Coronary artery (tissue), 2 donors: Measurements from ENCODE around the gene GMCL2.

Experiments
- DNase-seq: peaks from one replicate; pipeline ENCODE4 v3.0.0-alpha.2; 2017; ENCODE audit warnings: low spot score
- H3K27ac ChIP-seq, 2 donors: fragments of 200-600 bp; sonication (generic); one replicate each; pipeline ENCODE4 v1.5.1; 2016 to 2019
- H3K4me3 ChIP-seq: fragments of 200-600 bp; sonication (generic); 2 replicates; pipeline ENCODE4 v1.5.1; 2016; ENCODE audit warnings: mild to moderate bottlenecking, moderate library complexity
- CTCF ChIP-seq: fragments of 200-600 bp; sonication (generic); IDR thresholded peaks from one replicate; pipeline ENCODE4 v1.5.1; 2019; ENCODE audit warnings: antibody characterized with exemption

The GMCL2 gene

DNA sequence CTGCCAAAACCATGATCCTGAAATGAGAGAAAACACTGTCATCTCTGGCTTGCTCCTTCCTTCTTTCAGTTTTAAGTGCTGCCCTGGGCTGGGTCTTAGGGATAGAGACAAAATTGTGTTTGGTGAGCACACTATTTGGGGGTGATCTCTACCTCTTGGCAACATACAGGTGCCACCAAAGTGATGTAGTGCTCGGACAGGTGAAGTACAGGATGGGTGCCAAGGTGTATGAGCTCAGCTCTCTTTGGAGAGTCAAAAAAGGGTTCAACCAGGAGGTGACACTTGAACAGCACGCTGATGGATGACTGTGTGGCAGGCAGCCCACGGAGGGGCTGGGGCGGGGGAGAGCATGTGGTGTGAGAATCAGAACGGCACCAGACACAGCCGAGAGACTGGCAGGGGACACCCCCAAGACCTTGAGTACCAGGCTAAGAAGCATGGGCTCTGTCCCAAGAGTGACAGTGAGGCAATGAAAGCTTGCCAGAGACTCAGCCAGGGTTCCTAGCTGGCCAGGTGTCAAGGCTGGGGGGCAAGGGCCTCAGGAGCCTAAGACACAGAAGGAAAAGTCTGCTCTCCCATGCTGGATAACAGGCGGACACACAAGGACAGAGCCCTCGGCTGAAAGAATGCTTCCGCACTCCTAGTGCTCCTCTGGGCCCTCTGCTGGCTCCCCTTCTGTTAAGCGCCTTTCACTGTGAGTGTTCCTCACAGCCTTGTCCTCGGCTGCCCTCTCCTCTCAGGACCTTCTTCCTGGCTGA is 36.0 kb downstream of the GMCL2 start:
- H3K27ac ChIP-seq: no peak overlapping the region
- no peak for TF ChIP-seq CTCF
- no peak for DNase-seq
- H3K4me3 ChIP-seq: no peak overlapping the region

GRCh38 chr5:178149199-178149932 is 37.8 kb downstream of the GMCL2 start:
- no peak for DNase-seq
- TF ChIP-seq CTCF: no peak
- no peak overlapping the region for H3K4me3 ChIP-seq
- H3K27ac ChIP-seq: no peak overlapping the region

DNA sequence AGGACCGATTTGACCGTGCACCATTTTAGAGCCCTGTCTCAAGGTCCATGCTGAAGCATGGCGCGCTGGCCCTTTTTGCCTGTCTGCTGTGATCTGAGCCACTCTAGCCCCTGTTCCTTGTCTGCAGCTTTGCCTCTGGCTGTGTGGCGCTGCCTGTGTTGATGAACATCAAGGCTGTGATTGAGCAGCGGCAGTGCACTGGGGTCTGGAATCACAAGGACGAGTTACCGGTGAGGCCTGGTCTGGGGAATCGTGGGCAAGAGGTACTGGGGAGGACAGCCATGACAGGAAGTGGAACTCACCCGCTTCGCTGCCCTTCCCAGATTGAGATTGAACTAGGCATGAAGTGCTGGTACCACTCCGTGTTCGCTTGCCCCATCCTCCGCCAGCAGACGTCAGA is 39.8 kb downstream of the GMCL2 start:
- TF ChIP-seq CTCF: no peak
- H3K4me3 ChIP-seq: no peak overlapping the region
- H3K27ac ChIP-seq: no peak overlapping the region
- no peak for DNase-seq

DNA sequence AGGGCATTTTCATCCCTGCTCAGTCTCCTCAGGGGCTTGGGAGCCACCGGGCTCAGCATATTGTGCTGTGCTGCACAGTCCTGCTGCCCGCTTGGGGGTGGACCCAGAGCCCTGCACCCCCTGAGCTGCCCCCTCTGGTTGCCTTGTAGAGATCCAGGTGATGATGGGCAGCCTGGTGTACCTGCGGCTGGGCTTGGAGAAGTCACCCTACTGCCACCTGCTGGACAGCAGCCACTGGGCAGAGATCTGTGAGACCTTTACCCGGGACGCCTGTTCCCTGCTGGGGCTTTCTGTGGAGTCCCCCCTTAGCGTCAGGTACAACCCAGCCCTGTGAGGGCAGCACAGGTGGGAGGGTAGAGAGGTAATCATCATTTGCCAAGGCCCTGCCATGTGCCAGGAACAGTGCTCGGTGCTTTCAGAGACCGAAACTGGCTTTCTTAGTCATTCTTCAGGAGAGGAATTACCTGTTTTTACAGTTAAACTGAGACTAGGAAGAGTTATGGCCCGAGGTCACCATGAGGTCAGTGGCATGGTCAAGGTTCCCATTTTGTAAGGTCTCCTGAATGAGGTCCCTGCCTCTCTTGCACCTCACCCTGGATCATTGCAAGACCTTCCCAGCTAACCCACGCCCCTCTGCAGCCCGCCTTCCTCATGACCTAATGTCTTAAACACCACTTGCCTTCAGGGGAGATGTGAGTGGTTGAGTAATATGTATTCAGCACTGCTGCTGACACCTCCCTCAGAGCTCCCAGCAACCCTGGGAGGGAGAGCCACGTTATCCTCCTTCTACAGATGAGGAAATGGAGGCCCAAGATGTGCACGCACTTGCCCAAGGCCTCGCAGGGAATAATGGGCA is 41.0 kb downstream of the GMCL2 start:
- no peak for DNase-seq
- no peak overlapping the region for H3K4me3 ChIP-seq
- TF ChIP-seq CTCF: peak; percentile 42
- H3K27ac ChIP-seq: no peak overlapping the region

DNA sequence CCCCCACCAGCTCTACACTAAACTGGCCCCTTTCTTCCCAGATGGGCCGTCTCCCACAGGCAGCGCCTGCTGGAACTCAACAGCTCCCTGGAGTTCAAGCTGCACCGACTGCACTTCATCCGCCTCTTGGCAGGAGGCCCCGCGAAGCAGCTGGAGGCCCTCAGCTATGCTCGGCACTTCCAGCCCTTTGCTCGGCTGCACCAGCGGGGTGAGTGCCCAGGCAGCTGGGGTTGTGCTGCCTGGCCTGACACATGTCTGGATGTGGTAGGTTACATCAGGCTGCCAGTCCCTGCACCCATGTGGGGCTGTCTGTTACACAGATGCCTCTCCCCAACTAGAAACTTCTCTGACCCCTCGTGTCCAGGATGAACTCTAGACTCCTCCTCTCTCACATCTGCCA is 43.3 kb downstream of the GMCL2 start:
- H3K4me3 ChIP-seq: no peak overlapping the region
- DNase-seq: no peak
- H3K27ac ChIP-seq: no peak overlapping the region
- TF ChIP-seq CTCF: no peak

- no peak for TF ChIP-seq CTCF
- DNase-seq: no peak
- no peak overlapping the region for H3K27ac ChIP-seq
- H3K4me3 ChIP-seq: no peak overlapping the region
Observed at GRCh38 chr5:178143246-178143645, 43.9 kb downstream of the GMCL2 start.
